WERI-Rb-1 (cell line): ENCODE data around the gene CFAP299.

Source experiments
- DNase-seq: peaks from one replicate; pipeline ENCODE4 v3.0.0-alpha.2; 2020
- H3K27ac ChIP-seq: fragments of 250-450 bp; sonication (Bioruptor Pico); 2 replicates; pipeline ENCODE4 v1.5.1; 2020; ENCODE audit warnings: mild to moderate bottlenecking, moderate library complexity
- H3K27me3 ChIP-seq: fragments of 250-450 bp; sonication (Bioruptor Pico); 2 replicates; pipeline ENCODE4 v1.5.1; 2021; ENCODE audit warnings: mild to moderate bottlenecking, low read depth, moderate library complexity; ENCODE audit not compliant: insufficient read depth, severe bottlenecking
- H3K36me3 ChIP-seq: fragments of 250-450 bp; sonication (Bioruptor Pico); 2 replicates; pipeline ENCODE4 v1.5.1; 2020; ENCODE audit warnings: mild to moderate bottlenecking, moderate library complexity
- H3K4me3 ChIP-seq: 2 replicates; pipeline ENCODE4 v1.5.1; 2011; ENCODE audit warnings: low read depth, mild to moderate bottlenecking, control low read depth, low read length
- H3K9me3 ChIP-seq: fragments of 250-450 bp; sonication (Bioruptor Pico); 2 replicates; pipeline ENCODE4 v1.5.1; 2021; ENCODE audit warnings: mild to moderate bottlenecking, moderate library complexity; ENCODE audit not compliant: severe bottlenecking
- CTCF ChIP-seq: IDR thresholded peaks from 2 replicates; pipeline ENCODE4 v1.5.1; 2011; ENCODE audit warnings: low read depth, mild to moderate bottlenecking, control low read depth, inconsistent platforms, low read length

Gene CFAP299

GRCh38 chr4:80878218-80878617 is 542.7 kb downstream of the CFAP299 start:
- H3K4me3 ChIP-seq: no peak overlapping the region
- no peaks in the 10 kb centered on the region for H3K27me3 ChIP-seq
- TF ChIP-seq CTCF: no peak
- no peaks in the 10 kb centered on the region for H3K9me3 ChIP-seq
- no peak for DNase-seq
- no peak overlapping the region for H3K27ac ChIP-seq
- no peaks in the 10 kb centered on the region for H3K36me3 ChIP-seq

DNA sequence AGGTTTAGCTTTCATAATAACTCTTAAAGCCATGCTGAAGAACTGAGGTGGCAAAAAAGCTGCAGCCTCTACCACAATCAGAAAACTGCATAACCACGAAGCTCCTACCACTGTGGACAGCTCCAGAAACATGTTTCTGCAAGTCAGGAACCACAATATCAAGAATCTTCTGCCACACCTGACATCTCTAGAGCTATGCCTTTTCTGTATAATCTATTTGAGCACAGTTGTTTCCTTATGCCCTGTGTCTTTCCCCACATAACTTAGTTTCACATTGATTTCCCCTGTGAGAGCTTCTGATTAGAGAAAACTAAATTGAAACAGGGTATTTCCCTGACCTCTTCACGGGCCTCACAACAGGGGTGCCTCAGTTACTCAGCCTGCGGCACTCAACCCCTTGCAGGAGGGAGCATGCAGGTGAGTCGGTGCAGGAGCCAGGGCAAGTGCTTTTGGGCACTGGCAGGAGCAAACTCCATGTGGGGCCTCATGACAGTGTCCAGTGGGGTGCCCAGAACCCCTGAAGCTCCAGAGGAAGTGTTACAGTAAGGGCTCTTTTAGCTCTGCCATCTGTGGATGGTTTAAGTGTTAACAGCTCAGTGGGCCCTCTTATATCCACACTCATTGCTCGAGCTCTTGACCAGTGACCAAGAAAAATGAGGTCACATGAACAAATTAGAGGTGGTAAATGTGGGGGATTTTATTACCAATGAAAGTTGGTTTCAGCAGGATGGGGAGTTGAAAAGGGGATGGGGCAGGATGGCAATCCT is 562.2 kb downstream of the CFAP299 start:
- no peak for TF ChIP-seq CTCF
- Histone ChIP-seq H3K27ac (no peak overlapping the region), H3K27me3 (peaks cover 5% of the 10 kb centered on the region), H3K36me3 (no peaks in the 10 kb centered on the region), H3K4me3 (no peak overlapping the region), H3K9me3 (no peaks in the 10 kb centered on the region)
- DNase-seq: no peak

GRCh38 chr4:80900908-80901307 is 565.4 kb downstream of the CFAP299 start:
- no peaks in the 10 kb centered on the region for H3K9me3 ChIP-seq
- no peak for DNase-seq
- TF ChIP-seq CTCF: no peak

GRCh38 chr4:80903020-80903419 is 567.5 kb downstream of the CFAP299 start:
- H3K27me3 ChIP-seq: peaks cover 5% of the 10 kb centered on the region
- no peak for TF ChIP-seq CTCF
- DNase-seq: no peak
- H3K36me3 ChIP-seq: no peaks in the 10 kb centered on the region
- H3K4me3 ChIP-seq: no peak overlapping the region
- H3K27ac ChIP-seq: no peak overlapping the region
- no peaks in the 10 kb centered on the region for H3K9me3 ChIP-seq

More at GRCh38 chr4:80900908-80901307, 565.4 kb downstream of the CFAP299 start:
- no peak overlapping the region for H3K4me3 ChIP-seq
- no peaks in the 10 kb centered on the region for H3K36me3 ChIP-seq
- no peak overlapping the region for H3K27ac ChIP-seq
- H3K27me3 ChIP-seq: peaks cover 5% of the 10 kb centered on the region

- no peak for TF ChIP-seq CTCF
- Histone ChIP-seq H3K36me3 (no peaks in the 10 kb centered on the region), H3K9me3 (no peaks in the 10 kb centered on the region), H3K27me3 (no peaks in the 10 kb centered on the region), H3K4me3 (no peak overlapping the region), H3K27ac (no peak overlapping the region)
- no peak for DNase-seq
Observed at GRCh38 chr4:80909938-80910337, 574.4 kb downstream of the CFAP299 start.

- H3K36me3 ChIP-seq: no peaks in the 10 kb centered on the region
- no peak overlapping the region for H3K4me3 ChIP-seq
- H3K27ac ChIP-seq: no peak overlapping the region
- TF ChIP-seq CTCF: no peak
- H3K9me3 ChIP-seq: no peaks in the 10 kb centered on the region
- DNase-seq: no peak
- no peaks in the 10 kb centered on the region for H3K27me3 ChIP-seq
Observed at GRCh38 chr4:80911458-80911857, 575.9 kb downstream of the CFAP299 start.
